H9 (cell line): ENCODE results near the gene KCNH2. TPM values are rescaled to one million over a fixed set of nuclear protein-coding genes. Genes with fewer than 3 reads are reported as not detected.
A peak's percentile ranks its signal among the peaks of the same experiment; 100 is the strongest.

Experiments
- DNase-seq: peaks from one replicate; pipeline ENCODE4 v3.0.0-alpha.2; 2017
- H2AFZ ChIP-seq: one replicate; pipeline ENCODE4 v1.6.1; 2013; ENCODE audit warnings: mild to moderate bottlenecking, low read length, control low read depth, moderate library complexity
- H2AK5ac ChIP-seq: 2 replicates; pipeline ENCODE4 v1.6.1; 2013; ENCODE audit warnings: low read length, control low read depth, mixed read lengths; ENCODE audit not compliant: insufficient read length
- H2BK120ac ChIP-seq: one replicate; pipeline ENCODE4 v1.6.1; 2013; ENCODE audit warnings: low read depth, mild to moderate bottlenecking, low read length, control low read depth, inconsistent platforms; ENCODE audit not compliant: poor library complexity, severe bottlenecking
- H2BK12ac ChIP-seq: 2 replicates; pipeline ENCODE4 v1.6.1; 2013; ENCODE audit warnings: low read length, control low read depth, mixed read lengths, low read depth; ENCODE audit not compliant: insufficient read length
- H2BK15ac ChIP-seq: 2 replicates; pipeline ENCODE4 v1.6.1; 2013; ENCODE audit warnings: low read depth, low read length, control low read depth
- H2BK20ac ChIP-seq: one replicate; pipeline ENCODE4 v1.6.1; 2013; ENCODE audit warnings: low read depth, mild to moderate bottlenecking, low read length, control low read depth, inconsistent platforms; ENCODE audit not compliant: poor library complexity, severe bottlenecking
- H2BK5ac ChIP-seq: 2 replicates; pipeline ENCODE4 v1.6.1; 2013; ENCODE audit warnings: low read length, control low read depth, mixed read lengths; ENCODE audit not compliant: insufficient read length
- H3K14ac ChIP-seq: 2 replicates; pipeline ENCODE4 v1.6.1; 2013; ENCODE audit warnings: low read length, control low read depth; ENCODE audit not compliant: insufficient read depth
- H3K18ac ChIP-seq: 2 replicates; pipeline ENCODE4 v1.6.1; 2013; ENCODE audit warnings: low read depth, mild to moderate bottlenecking, mixed read lengths, low read length, control low read depth; ENCODE audit not compliant: insufficient read length
- H3K23ac ChIP-seq: 2 replicates; pipeline ENCODE4 v1.6.1; 2013; ENCODE audit warnings: low read length, control low read depth, mixed read lengths, low read depth; ENCODE audit not compliant: insufficient read length
- H3K23me2 ChIP-seq: 2 replicates; pipeline ENCODE4 v1.6.1; 2013; ENCODE audit warnings: low read depth, mild to moderate bottlenecking, mixed read lengths, low read length, control low read depth; ENCODE audit not compliant: insufficient read length, poor library complexity, severe bottlenecking
- H3K27ac ChIP-seq: 2 replicates; pipeline ENCODE4 v1.5.1; 2013; ENCODE audit warnings: low read length, control low read depth, mixed read lengths, low read depth; ENCODE audit not compliant: insufficient read length
- H3K27me3 ChIP-seq: 2 replicates; pipeline ENCODE4 v1.6.1; 2013; ENCODE audit warnings: low read length, control low read depth, inconsistent platforms; ENCODE audit not compliant: insufficient read depth
- H3K4ac ChIP-seq: 2 replicates; pipeline ENCODE4 v1.6.1; 2013; ENCODE audit warnings: low read depth, mild to moderate bottlenecking, control low read depth, inconsistent platforms, low read length, moderate library complexity
- H3K4me1 ChIP-seq: 2 replicates; pipeline ENCODE4 v1.6.1; 2013; ENCODE audit warnings: low read length, control low read depth, inconsistent platforms; ENCODE audit not compliant: insufficient read depth
- H3K4me2 ChIP-seq: 2 replicates; pipeline ENCODE4 v1.6.1; 2013; ENCODE audit warnings: low read length, control low read depth, mixed read lengths; ENCODE audit not compliant: insufficient read length, insufficient read depth
- H3K56ac ChIP-seq: 2 replicates; pipeline ENCODE4 v1.6.1; 2013; ENCODE audit warnings: low read depth, mild to moderate bottlenecking, mixed read lengths, low read length, control low read depth; ENCODE audit not compliant: insufficient read length
- H3K79me1 ChIP-seq: 2 replicates; pipeline ENCODE4 v1.6.1; 2013; ENCODE audit warnings: low read depth, mild to moderate bottlenecking, moderate library complexity, low read length, control low read depth, inconsistent platforms; ENCODE audit not compliant: insufficient read depth, poor library complexity, severe bottlenecking
- H3K79me2 ChIP-seq: 2 replicates; pipeline ENCODE4 v1.6.1; 2013; ENCODE audit warnings: low read length, control low read depth, inconsistent platforms; ENCODE audit not compliant: insufficient read depth
- H3K9ac ChIP-seq: 2 replicates; pipeline ENCODE4 v1.6.1; 2013; ENCODE audit warnings: low read length, control low read depth, mixed read lengths; ENCODE audit not compliant: insufficient read length; ENCODE audit errors: extremely low read depth
- H3K9me3 ChIP-seq: one replicate; pipeline ENCODE4 v1.6.1; 2013; ENCODE audit warnings: low read depth, low read length, inconsistent platforms; ENCODE audit not compliant: control insufficient read depth
- H3T11ph ChIP-seq: one replicate; pipeline ENCODE4 v1.6.1; 2013; ENCODE audit warnings: mild to moderate bottlenecking, low read length, control low read depth, inconsistent platforms
- H4K20me1 ChIP-seq: one replicate; pipeline ENCODE4 v1.6.1; 2013; ENCODE audit not compliant: control insufficient read depth, insufficient read length, insufficient read depth
- H4K5ac ChIP-seq: 2 replicates; pipeline ENCODE4 v1.6.1; 2013; ENCODE audit warnings: low read depth, mild to moderate bottlenecking, mixed read lengths, low read length, control low read depth; ENCODE audit not compliant: insufficient read length
- H4K8ac ChIP-seq: replicated peaks from 2 replicates; pipeline ENCODE4 v1.6.1; 2013; ENCODE audit warnings: low read length, control low read depth, mixed read lengths, low read depth; ENCODE audit not compliant: insufficient read length
- H4K91ac ChIP-seq: 2 replicates; pipeline ENCODE4 v1.6.1; 2013; ENCODE audit warnings: low read depth, mild to moderate bottlenecking, moderate library complexity, mixed read lengths, low read length, control low read depth; ENCODE audit not compliant: insufficient read length
- H3K27ac Mint-ChIP-seq, 3 experiments: 2 replicates in 2 of 3; 3 replicates in 1 of 3; pipeline ENCODE4 v1.8.0; 2020 to 2021; ENCODE audit warnings: mixed read lengths in 3 of 3, mild to moderate bottlenecking in 1 of 3, moderate library complexity in 1 of 3
- H3K27me3 Mint-ChIP-seq: 2 replicates; pipeline ENCODE4 v1.8.0; 2021; ENCODE audit warnings: low read depth, mild to moderate bottlenecking, moderate library complexity, mixed read lengths
- H3K36me3 Mint-ChIP-seq, 3 experiments: 2 replicates in 2 of 3; 3 replicates in 1 of 3; pipeline ENCODE4 v1.8.0; 2020 to 2021; ENCODE audit warnings: low read depth in 3 of 3, mixed read lengths in 3 of 3; ENCODE audit not compliant: insufficient read depth in 1 of 3
- H3K4me1 Mint-ChIP-seq, 2 experiments: 2 replicates each; pipeline ENCODE4 v1.8.0; 2020; ENCODE audit warnings: mixed read lengths in 2 of 2
- H3K4me3 Mint-ChIP-seq, 2 experiments: 2 replicates in 1 of 2; 3 replicates in 1 of 2; pipeline ENCODE4 v1.8.0; 2020 to 2021; ENCODE audit warnings: mild to moderate bottlenecking in 2 of 2, mixed read lengths in 2 of 2, moderate library complexity in 1 of 2
- H3K9me3 Mint-ChIP-seq, 2 experiments: 2 replicates in 1 of 2; 3 replicates in 1 of 2; pipeline ENCODE4 v1.8.0; 2020; ENCODE audit warnings: mild to moderate bottlenecking in 2 of 2, mixed read lengths in 2 of 2, moderate library complexity in 1 of 2
- CTCF ChIP-seq: fragments of 200-600 bp; sonication (generic); conservative IDR thresholded peaks from 3 replicates; pipeline ENCODE4 v1.8.0; 2021; ENCODE audit warnings: antibody characterized with exemption, mild to moderate bottlenecking
- WGBS: extraction: QIAGEN DNeasy Blood & Tissue Kit; methylation state at CpG from one replicate; pipeline ENCODE4 v1.1.7; 2013; ENCODE audit warnings: missing lambda C conversion rate, low lambda C conversion rate, mixed read lengths; ENCODE audit not compliant: insufficient read length; ENCODE audit errors: extremely low coverage; 5-methylcytosine and 5-hydroxymethylcytosine counted together
- total RNA-seq: library from RNA; stranded (reverse); gene quantifications from 2 replicates; pipeline ENCODE4 v1.2.1, GENCODE V29; 2021

Gene KCNH2
- total RNA-seq, 1 experiment from 2014 or later: 4.5 TPM

GRCh38 chr7:150971242-150972022 lies 6.7 kb downstream of the KCNH2 start:
- Histone ChIP-seq H3K23ac (no peak overlapping the region), H2BK120ac (no peak overlapping the region), H4K20me1 (no peaks in the 10 kb centered on the region), H3K18ac (peak overlapping the region; percentile 15), H4K8ac (no peak overlapping the region), H2BK20ac (no peak overlapping the region), H2BK12ac (no peak overlapping the region), H3K9me3 (no peaks in the 10 kb centered on the region), H3K27ac (no peak overlapping the region), H3K4me2 (no peak overlapping the region), H3K9ac (no peak overlapping the region), H3K4me1 (peaks cover 5% of the 10 kb centered on the region; the same call in 1 of the 2 replicates), H3K27me3 (no peaks in the 10 kb centered on the region), H3K79me2 (no peaks in the 10 kb centered on the region), H3K23me2 (peaks cover 3% of the 10 kb centered on the region), H4K91ac (no peak overlapping the region), H2AFZ (no peak overlapping the region), H3T11ph (no peak overlapping the region), H2BK15ac (no peak overlapping the region), H3K56ac (no peak overlapping the region), H2BK5ac (no peak overlapping the region), H3K14ac (no peak overlapping the region), H4K5ac (no peak overlapping the region), H3K4ac (no peak overlapping the region), H3K79me1 (no peaks in the 10 kb centered on the region), H2AK5ac (no peak overlapping the region)
- Mint-ChIP-seq H3K27me3 (peaks cover 48% of the 10 kb centered on the region), H3K4me3 (no peak overlapping the region; a peak in 1 of 5 replicates), H3K27ac (peak overlapping the region in 2 of 3 experiments; percentile 30 to 63; a peak in 3 of 7 replicates), H3K4me1 (peaks cover 35 to 59% of the 10 kb centered on the region in 2 experiments), H3K36me3 (peaks cover 0 to 3% (median 0%) of the 10 kb centered on the region in 3 experiments; a peak in 3 of 7 replicates), H3K9me3 (no peaks in the 10 kb centered on the region)
- no CpG with 5 or more reads among the region's 16 CpGs for WGBS
- DNase-seq: no peak
- no peak for TF ChIP-seq CTCF
